ENCODE results near the gene KCNQ1.

DNA sequence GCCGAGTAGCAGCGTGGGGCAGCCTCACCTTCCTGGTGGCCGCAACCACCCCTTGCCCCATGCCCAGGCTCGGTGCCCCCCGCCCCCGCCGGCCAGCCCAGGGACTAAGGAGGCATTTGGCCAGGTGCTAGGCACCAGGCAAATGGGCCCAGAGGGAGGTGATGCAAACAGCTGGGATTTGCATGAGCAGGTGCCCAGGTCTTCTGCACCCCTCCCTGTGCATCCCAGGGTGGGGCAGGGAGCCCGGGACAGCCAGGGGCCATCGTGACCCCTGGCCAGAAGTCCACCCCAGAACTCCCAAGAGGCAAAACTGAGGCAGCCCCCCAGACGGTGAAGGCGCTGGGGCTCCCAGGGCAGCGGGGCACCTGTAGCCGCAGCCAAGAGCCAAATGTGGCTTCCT is 18.6 kb upstream of the KCNQ1 start:
- no peak for TF ChIP-seq POLR2AphosphoS5 (IDR thresholded peaks at IDR 0.05)
- no peak for TF ChIP-seq CTCF (IDR thresholded peaks at IDR 0.05)
- no peak for TF ChIP-seq POLR2A (IDR thresholded peaks at IDR 0.05)

Measured in sigmoid colon (tissue), 4 donors.